ENCODE data around the gene LCP1. TPM values are rescaled to one million over a fixed set of nuclear protein-coding genes. Genes with fewer than 3 reads are reported as not detected.

Gene LCP1
- total and polyA plus RNA-seq, 2 of the 13 experiments (the other 11 are each of a cell fraction or from before 2014, with no cell fraction given) = 1.6 TPM

GRCh38 chr13:46094478-46094877, 87.5 kb downstream of the LCP1 start:
- DNase-seq (ENCODE audit: low spot score) = no peak
- Histone ChIP-seq H3K4me3 (replicated peaks in 1 of 3; ENCODE audit: insufficient read depth in 1 of 3, low read depth in 2 of 3, low read length in 3 of 3) (no peak overlapping the region), H3K9me3 (ENCODE audit: low read length) (no peaks in the 10 kb centered on the region), H3K4me2 (ENCODE audit: low read depth, low read length) (no peak overlapping the region), H2AFZ (ENCODE audit: low read length) (no peak overlapping the region), H3K27ac (ENCODE audit: extremely low read length, insufficient read depth, low read length) (no peak overlapping the region), H3K4me1 (ENCODE audit: insufficient read depth, low read length) (peaks cover 52% of the 10 kb centered on the region), H3K36me3 (replicated peaks in 1 of 2; ENCODE audit: control insufficient read depth in 1 of 2, insufficient read depth in 2 of 2, low read length in 2 of 2) (peaks cover 14 to 28% of the 10 kb centered on the region in 2 experiments), H3K27me3 (ENCODE audit: control insufficient read depth in 1 of 2, insufficient read depth in 2 of 2, low read length in 2 of 2) (no peaks in the 10 kb centered on the region), H4K20me1 (ENCODE audit: insufficient read depth, low read length) (0 out of 2 replicates have a peak, but pooled peaks cover 2% of the 10 kb centered on the region), H3K79me2 (ENCODE audit: insufficient read depth, low read length) (peaks cover 84% of the 10 kb centered on the region), H3K9ac (ENCODE audit: insufficient read depth, low read depth, low read length) (no peak overlapping the region)
- in situ Hi-C loops (cut with HindIII; ENCODE audit: extremely low pct_ligation_motif_present, low pct_unique_long_range_greater_than_20kb) = no loop called here
- CTCF ChIA-PET (ENCODE audit: low intra/inter-chr PET ratio, low total read pairs) = no interaction called here
- ATAC-seq = no peak
- WGBS (ENCODE audit: low lambda C conversion rate) = 96% methylated on average over 3 of the region's 3 CpGs
- intact Hi-C loops (cut with micrococcal nuclease; ENCODE audit: unreplicated experiment) = no loop called here
- no TSS peak for BruUV-seq (replicated peaks)
- FAIRE-seq = no peak
- POLR2A ChIA-PET = interaction anchor here (1.2 kb wide), 1 partner anchor 11 kb away, joined by 3 read pairs; the partner anchor contains the start of gene CPB2
- TF ChIP-seq SALL2 (CRISPR knock-in tag; IDR thresholded peaks at IDR 0.05) = no peak
- no peak for TF ChIP-seq PRDM10 (CRISPR knock-in tag; IDR thresholded peaks at IDR 0.05; ENCODE audit: low read depth)
- TF ChIP-seq ZBTB44 (CRISPR knock-in tag; IDR thresholded peaks at IDR 0.05) = no peak
- TF ChIP-seq RBM22 (optimal IDR thresholded peaks at IDR 0.05; ENCODE audit: low read length) = no peak
- no peak for TF ChIP-seq PLSCR1 (CRISPR knock-in tag; IDR thresholded peaks at IDR 0.05; ENCODE audit: borderline replicate concordance)
- TF ChIP-seq SRSF9 (IDR thresholded peaks at IDR 0.05; ENCODE audit: borderline replicate concordance, insufficient read depth, low read depth, low read length, poor library complexity, severe bottlenecking) = no peak
- TF ChIP-seq RBFOX2 (IDR thresholded peaks at IDR 0.05; ENCODE audit: low read depth, low read length) = no peak
- TF ChIP-seq REL (CRISPR knock-in tag; conservative IDR thresholded peaks at IDR 0.05) = no peak
- TF ChIP-seq STAT6 (CRISPR knock-in tag; IDR thresholded peaks at IDR 0.05; ENCODE audit: borderline replicate concordance) = no peak
- no peak for TF ChIP-seq ZNF639 (CRISPR knock-in tag; conservative IDR thresholded peaks at IDR 0.05)
- no peak for TF ChIP-seq ESRRA (CRISPR knock-in tag; IDR thresholded peaks at IDR 0.05; ENCODE audit: low read depth)
- no peak for TF ChIP-seq IKZF4 (CRISPR knock-in tag; IDR thresholded peaks at IDR 0.05; ENCODE audit: borderline replicate concordance, low read depth, not compliant biosample characterization)
